Skin epidermis (tissue), 12 donors: ENCODE data around the gene STK40.

Experiments
- H3K27ac ChIP-seq, 21 experiments: fragments of 200-600 bp; sonication (generic) in 11 of 21; one replicate each; pipeline ENCODE4 v1.5.0; 2020; ENCODE audit warnings: mild to moderate bottlenecking in 3 of 21, inconsistent platforms in 2 of 21, moderate library complexity in 2 of 21
- H3K4me3 ChIP-seq, 7 experiments: fragments of 200-600 bp; sonication (generic) in 2 of 7; one replicate each; pipeline ENCODE4 v1.5.0; 2020; ENCODE audit warnings: inconsistent platforms in 2 of 7, mild to moderate bottlenecking in 2 of 7, moderate library complexity in 1 of 7

STK40 gene

GRCh38 chr1:36385410-36386264 lies at the start of gene STK40:
STK40 (minus strand) TSS chr1:36385924; CDS start chr1:36361332, 24,592 bp downstream.
- Histone ChIP-seq H3K4me3 (peak within 1 kb of the TSS; percentile 74 to 98 (median 92)), H3K27ac (peak within 1 kb of the TSS; percentile 81 to 99 (median 97))

GRCh38 chr1:36433102-36433501 lies 47.4 kb upstream of the STK40 start:
- H3K27ac ChIP-seq = no peak overlapping the region
- no peak overlapping the region for H3K4me3 ChIP-seq

GRCh38 chr1:36432616-36433015 lies 46.9 kb upstream of the STK40 start:
- Histone ChIP-seq H3K27ac (no peak overlapping the region), H3K4me3 (no peak overlapping the region)

- no peak overlapping the region for H3K4me3 ChIP-seq
- H3K27ac ChIP-seq = peak overlapping the region in 2 of 21 experiments; percentile 9 to 47
These were observed 40.1 kb upstream of the STK40 start for GRCh38 chr1:36425791-36426190.

GRCh38 chr1:36421649-36422048 lies 35.9 kb upstream of the STK40 start:
- H3K4me3 ChIP-seq = no peak overlapping the region
- peak overlapping the region in 2 of 21 experiments; percentile 43 to 66 for H3K27ac ChIP-seq

GRCh38 chr1:36420836-36421317 lies 35.2 kb upstream of the STK40 start:
- Histone ChIP-seq H3K4me3 (no peak overlapping the region), H3K27ac (peak overlapping the region in 11 of 21 experiments; percentile 7 to 71 (median 51))

GRCh38 chr1:36420409-36420808 lies 34.7 kb upstream of the STK40 start:
- no peak overlapping the region for H3K4me3 ChIP-seq
- peak overlapping the region in 9 of 21 experiments; percentile 18 to 64 (median 40) for H3K27ac ChIP-seq

GRCh38 chr1:36419569-36419968 lies 33.8 kb upstream of the STK40 start:
- Histone ChIP-seq H3K4me3 (no peak overlapping the region), H3K27ac (no peak overlapping the region)

GRCh38 chr1:36419140-36419539 lies 33.4 kb upstream of the STK40 start:
- Histone ChIP-seq H3K4me3 (no peak overlapping the region), H3K27ac (no peak overlapping the region)

- Histone ChIP-seq H3K4me3 (no peak overlapping the region), H3K27ac (no peak overlapping the region)
These were observed 32.2 kb upstream of the STK40 start for GRCh38 chr1:36417931-36418330.

- no peak overlapping the region for H3K4me3 ChIP-seq
- no peak overlapping the region for H3K27ac ChIP-seq
These were observed 30.1 kb upstream of the STK40 start for GRCh38 chr1:36415661-36416326.

GRCh38 chr1:36414384-36414783 lies 28.7 kb upstream of the STK40 start:
- Histone ChIP-seq H3K4me3 (no peak overlapping the region), H3K27ac (no peak overlapping the region)

- Histone ChIP-seq H3K27ac (no peak overlapping the region), H3K4me3 (no peak overlapping the region)
These were observed 26.2 kb upstream of the STK40 start for GRCh38 chr1:36411674-36412648.

- no peak overlapping the region for H3K27ac ChIP-seq
These were observed 22.8 kb upstream of the STK40 start for GRCh38 chr1:36408479-36408878.

GRCh38 chr1:36406440-36406839 lies 20.7 kb upstream of the STK40 start:
- Histone ChIP-seq H3K27ac (no peak overlapping the region), H3K4me3 (no peak overlapping the region)

More at GRCh38 chr1:36408479-36408878, 22.8 kb upstream of the STK40 start:
- no peak overlapping the region for H3K4me3 ChIP-seq

GRCh38 chr1:36402504-36402890 lies 16.8 kb upstream of the STK40 start:
- no peak overlapping the region for H3K4me3 ChIP-seq
- H3K27ac ChIP-seq = no peak overlapping the region

- Histone ChIP-seq H3K27ac (peak overlapping the region in 17 of 21 experiments; percentile 41 to 83 (median 72)), H3K4me3 (peak overlapping the region; percentile 6 to 30 (median 19))
These were observed 16.1 kb upstream of the STK40 start for GRCh38 chr1:36401602-36402503.

GRCh38 chr1:36400825-36401601 lies 15.3 kb upstream of the STK40 start:
- Histone ChIP-seq H3K4me3 (peak overlapping the region; percentile 6 to 30 (median 19)), H3K27ac (peak overlapping the region in 20 of 21 experiments; percentile 22 to 83 (median 70))
